Ecto neural progenitor cell (in vitro differentiated cells): Measurements from ENCODE around the gene SMAD6.
"Not testable (repeated sequence)": the region's sequence is repeated elsewhere in the genome, so short reads cannot be mapped to it uniquely, and the experiment has no call there.

Source experiments
- DNase-seq: peaks from one replicate; pipeline ENCODE4 v3.0.0-alpha.2; 2018; ENCODE audit warnings: low spot score

Gene SMAD6

GRCh38 chr15:66826507-66826906 is 124.5 kb downstream of the SMAD6 start:
- no peak for DNase-seq

GRCh38 chr15:66827039-66827697 is 125.1 kb downstream of the SMAD6 start:
- no peak for DNase-seq

- no peak for DNase-seq
Observed at GRCh38 chr15:66827698-66828055, 125.6 kb downstream of the SMAD6 start.

- not testable (repeated sequence) for DNase-seq
Observed at GRCh38 chr15:66828817-66829541, 126.9 kb downstream of the SMAD6 start.

- no peak for DNase-seq
Observed at GRCh38 chr15:66829551-66830121, 127.6 kb downstream of the SMAD6 start.

- no peak for DNase-seq
Observed at GRCh38 chr15:66830358-66830757, 128.3 kb downstream of the SMAD6 start.

GRCh38 chr15:66830823-66831222 is 128.8 kb downstream of the SMAD6 start:
- DNase-seq = no peak

GRCh38 chr15:66831289-66831688 is 129.3 kb downstream of the SMAD6 start:
- no peak for DNase-seq

- DNase-seq = no peak
Observed at GRCh38 chr15:66831801-66832390, 129.9 kb downstream of the SMAD6 start.
